Measurements from ENCODE around the gene ZNF318. TPM values are rescaled to one million over a fixed set of nuclear protein-coding genes. Genes with fewer than 3 reads are reported as not detected.

Gene ZNF318
- polyA plus RNA-seq, 2 of the 4 experiments (the other 2 are of a cell fraction) = 5.0 to 9.2 TPM

DNA sequence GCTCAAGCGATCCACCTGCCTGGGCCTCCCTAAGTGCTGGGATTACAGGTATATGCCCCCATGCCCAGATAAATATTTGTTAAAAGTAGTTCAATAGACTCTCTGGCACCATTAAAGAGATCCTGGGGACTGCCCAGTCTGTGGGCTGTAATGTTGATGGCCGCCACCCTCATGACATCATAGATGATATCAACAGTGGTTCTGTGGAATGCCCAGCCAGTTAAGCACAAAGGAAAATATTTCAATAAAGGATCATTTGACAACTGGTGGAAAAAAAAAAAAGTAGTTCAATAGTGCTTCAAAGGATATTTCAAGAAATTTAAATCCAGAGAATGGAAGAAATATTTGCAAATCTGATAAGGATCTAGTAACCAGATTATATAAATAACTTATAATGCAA is 59.3 kb downstream of the ZNF318 start:
- TF ChIP-seq RNF2 (IDR thresholded peaks at IDR 0.05; ENCODE audit: borderline replicate concordance, low read depth) = no peak
- TF ChIP-seq RARB (CRISPR knock-in tag; IDR thresholded peaks at IDR 0.05) = no peak
- no peak for TF ChIP-seq ZFP36 (IDR thresholded peaks at IDR 0.05; ENCODE audit: borderline replicate concordance, partially characterized antibody)
- TF ChIP-seq, protein P1, sequence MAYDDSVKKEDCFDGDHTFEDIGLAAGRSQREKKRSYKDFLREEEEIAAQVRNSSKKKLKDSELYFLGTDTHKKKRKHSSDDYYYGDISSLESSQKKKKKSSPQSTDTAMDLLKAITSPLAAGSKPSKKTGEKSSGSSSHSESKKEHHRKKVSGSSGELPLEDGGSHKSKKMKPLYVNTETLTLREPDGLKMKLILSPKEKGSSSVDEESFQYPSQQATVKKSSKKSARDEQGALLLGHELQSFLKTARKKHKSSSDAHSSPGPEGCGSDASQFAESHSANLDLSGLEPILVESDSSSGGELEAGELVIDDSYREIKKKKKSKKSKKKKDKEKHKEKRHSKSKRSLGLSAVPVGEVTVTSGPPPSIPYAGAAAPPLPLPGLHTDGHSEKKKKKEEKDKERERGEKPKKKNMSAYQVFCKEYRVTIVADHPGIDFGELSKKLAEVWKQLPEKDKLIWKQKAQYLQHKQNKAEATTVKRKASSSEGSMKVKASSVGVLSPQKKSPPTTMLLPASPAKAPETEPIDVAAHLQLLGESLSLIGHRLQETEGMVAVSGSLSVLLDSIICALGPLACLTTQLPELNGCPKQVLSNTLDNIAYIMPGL (CRISPR knock-in tag; IDR thresholded peaks at IDR 0.05; ENCODE audit: borderline replicate concordance) = no peak
- no peak for TF ChIP-seq MAX (IDR thresholded peaks at IDR 0.05)
- no peak for TF ChIP-seq MAZ (IDR thresholded peaks at IDR 0.05; ENCODE audit: borderline replicate concordance, low read depth, low read length)
- TF ChIP-seq TFCP2L1 (CRISPR knock-in tag; IDR thresholded peaks at IDR 0.05) = no peak
- ChIA-PET POLR2A (no interaction called here), CTCF (interaction anchor here (1.9 to 5.3 kb wide), 5 partner anchors 11 to 197 kb away, joined by 8 to 22 read pairs (median 12); partner anchors contain the start of gene SLC22A7)
- no peak overlapping the region for H3K27ac ChIP-seq
- H3K4me1 ChIP-seq = peaks cover 12% of the 10 kb centered on the region
- no peak overlapping the region for H3K4me2 ChIP-seq
- H3K4me3 ChIP-seq = no peak overlapping the region
- no peak for FAIRE-seq
- no peak for DNase-seq (ENCODE audit: low read depth in 1 of 2, low spot score in 1 of 2)
- 100% methylated on average over 2 of the region's 2 CpGs for WGBS (ENCODE audit: missing lambda C conversion rate)
- no peaks in the 10 kb centered on the region for H3K9me3 ChIP-seq
- no peak for ATAC-seq

- H3K9me3 ChIP-seq = no peaks in the 10 kb centered on the region
- peak overlapping the region; percentile 50 to 55 for H3K27ac ChIP-seq
- WGBS (ENCODE audit: missing lambda C conversion rate) = 41% methylated on average over 9 of the region's 9 CpGs
- FAIRE-seq (no peak), ATAC-seq (peak in 1 of 2 experiments; percentile 14; a peak in 3 of 6 replicates), DNase-seq (ENCODE audit: low read depth in 1 of 2, low spot score in 1 of 2) (no peak)
- TF ChIP-seq FOXS1 (CRISPR knock-in tag; IDR thresholded peaks at IDR 0.05) (no peak), CHD4 (IDR thresholded peaks at IDR 0.05; ENCODE audit: borderline replicate concordance) (no peak), BHLHE40 (IDR thresholded peaks at IDR 0.05; ENCODE audit: low read depth, low read length) (no peak), PHF8 (IDR thresholded peaks at IDR 0.05; ENCODE audit: borderline replicate concordance, low read depth) (no peak)
- TF ChIP-seq, protein P2, sequence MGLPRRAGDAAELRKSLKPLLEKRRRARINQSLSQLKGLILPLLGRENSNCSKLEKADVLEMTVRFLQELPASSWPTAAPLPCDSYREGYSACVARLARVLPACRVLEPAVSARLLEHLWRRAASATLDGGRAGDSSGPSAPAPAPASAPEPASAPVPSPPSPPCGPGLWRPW (IDR thresholded peaks at IDR 0.05) = no peak
- TF ChIP-seq, protein P3, sequence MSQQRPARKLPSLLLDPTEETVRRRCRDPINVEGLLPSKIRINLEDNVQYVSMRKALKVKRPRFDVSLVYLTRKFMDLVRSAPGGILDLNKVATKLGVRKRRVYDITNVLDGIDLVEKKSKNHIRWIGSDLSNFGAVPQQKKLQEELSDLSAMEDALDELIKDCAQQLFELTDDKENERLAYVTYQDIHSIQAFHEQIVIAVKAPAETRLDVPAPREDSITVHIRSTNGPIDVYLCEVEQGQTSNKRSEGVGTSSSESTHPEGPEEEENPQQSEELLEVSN (IDR thresholded peaks at IDR 0.05; ENCODE audit: borderline replicate concordance, low read depth) = no peak
- CTCF ChIA-PET = interaction anchor here (0.8 to 5.3 kb wide), 15 partner anchors 10 to 198 kb away, joined by 3 to 22 read pairs (median 5); partner anchors contain the start of gene SLC22A7
- peak overlapping the region; percentile 63 for H3K4me3 ChIP-seq
- H3K4me1 ChIP-seq = peaks cover 12% of the 10 kb centered on the region
- peak overlapping the region; percentile 100 for H3K4me2 ChIP-seq
- POLR2A ChIA-PET = interaction anchor here (1.2 kb wide), 1 partner anchor 25 kb away, joined by 3 read pairs; no protein-coding TSS in a partner anchor
These were observed 60.4 kb downstream of the ZNF318 start for GRCh38 chr6:43308990-43309477.

DNA sequence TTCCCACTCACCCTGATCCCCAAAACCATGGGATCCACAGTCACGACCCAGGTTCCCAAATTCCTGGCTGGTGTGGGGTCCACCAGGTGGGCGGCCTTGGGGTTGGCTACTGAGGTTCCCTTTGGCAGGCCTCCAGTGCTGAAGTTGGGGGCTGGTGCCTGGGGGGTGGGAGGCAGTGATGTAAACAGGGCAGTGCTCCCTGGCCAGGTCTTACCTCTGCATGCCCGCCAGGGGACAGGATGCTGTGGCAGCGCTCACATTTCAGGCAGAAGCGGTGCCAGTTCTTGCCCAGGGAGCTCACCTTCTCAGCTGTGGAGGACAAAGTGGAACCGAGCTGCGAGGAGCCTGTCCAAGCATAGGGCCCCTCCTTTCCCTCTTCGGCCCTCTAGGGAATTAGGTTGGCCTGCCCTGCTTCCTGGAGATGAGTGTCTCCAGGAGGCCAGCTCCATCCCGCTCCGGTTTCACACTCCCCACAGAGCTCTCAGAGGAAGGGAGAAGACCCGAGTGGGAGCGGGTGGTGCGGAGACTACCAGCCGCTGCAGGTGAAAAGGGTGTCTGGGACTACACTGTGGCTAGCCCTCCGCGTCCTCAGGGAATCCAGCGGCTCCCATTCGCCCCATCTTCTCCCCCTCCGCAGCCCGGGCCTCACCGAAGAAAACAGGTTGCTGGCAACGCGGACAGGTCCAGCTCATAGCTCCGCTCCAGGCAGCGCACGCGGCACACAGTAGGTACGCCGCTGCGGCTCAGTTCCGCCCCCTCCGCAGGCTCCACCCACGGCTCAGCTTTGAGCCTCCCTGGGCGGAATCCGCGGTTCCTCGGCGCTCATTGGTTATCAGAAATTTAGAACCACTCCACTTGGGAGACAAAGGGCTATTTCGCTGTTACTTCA is 61.1 kb downstream of the ZNF318 start, which contains the start of gene CRIP3:
TSS of gene CRIP3 (minus strand) at position 726 of the 889 bp plus-strand sequence. CDS start at position 692, 34 bp downstream.
- POLR2A ChIA-PET = interaction anchor here (1.2 kb wide), 1 partner anchor 26 kb away, joined by 3 read pairs; no protein-coding TSS in a partner anchor
- DNase-seq (ENCODE audit: low read depth in 1 of 2, low spot score in 1 of 2) (peak; percentile 15 to 54), ATAC-seq (peak; percentile 83 to 92), FAIRE-seq (no peak)
- peak within 1 kb of the TSS; percentile 100 for H3K4me2 ChIP-seq
- 0 out of 3 replicates have a peak, but pooled peaks have one; percentile 7 for TF ChIP-seq SMC3 (IDR thresholded peaks at IDR 0.05)
- TF ChIP-seq NPAS2 (CRISPR knock-in tag; IDR thresholded peaks at IDR 0.05; ENCODE audit: borderline replicate concordance) = no peak
- no peak for TF ChIP-seq ZFP36 (IDR thresholded peaks at IDR 0.05; ENCODE audit: borderline replicate concordance, partially characterized antibody)
- peak; percentile 23; the same call in 1 of the 3 replicates for TF ChIP-seq CTCF (IDR thresholded peaks at IDR 0.05)
- peak; percentile 32; the same call in 1 of the 2 replicates for TF ChIP-seq MAX (IDR thresholded peaks at IDR 0.05)
- TF ChIP-seq, protein P4, sequence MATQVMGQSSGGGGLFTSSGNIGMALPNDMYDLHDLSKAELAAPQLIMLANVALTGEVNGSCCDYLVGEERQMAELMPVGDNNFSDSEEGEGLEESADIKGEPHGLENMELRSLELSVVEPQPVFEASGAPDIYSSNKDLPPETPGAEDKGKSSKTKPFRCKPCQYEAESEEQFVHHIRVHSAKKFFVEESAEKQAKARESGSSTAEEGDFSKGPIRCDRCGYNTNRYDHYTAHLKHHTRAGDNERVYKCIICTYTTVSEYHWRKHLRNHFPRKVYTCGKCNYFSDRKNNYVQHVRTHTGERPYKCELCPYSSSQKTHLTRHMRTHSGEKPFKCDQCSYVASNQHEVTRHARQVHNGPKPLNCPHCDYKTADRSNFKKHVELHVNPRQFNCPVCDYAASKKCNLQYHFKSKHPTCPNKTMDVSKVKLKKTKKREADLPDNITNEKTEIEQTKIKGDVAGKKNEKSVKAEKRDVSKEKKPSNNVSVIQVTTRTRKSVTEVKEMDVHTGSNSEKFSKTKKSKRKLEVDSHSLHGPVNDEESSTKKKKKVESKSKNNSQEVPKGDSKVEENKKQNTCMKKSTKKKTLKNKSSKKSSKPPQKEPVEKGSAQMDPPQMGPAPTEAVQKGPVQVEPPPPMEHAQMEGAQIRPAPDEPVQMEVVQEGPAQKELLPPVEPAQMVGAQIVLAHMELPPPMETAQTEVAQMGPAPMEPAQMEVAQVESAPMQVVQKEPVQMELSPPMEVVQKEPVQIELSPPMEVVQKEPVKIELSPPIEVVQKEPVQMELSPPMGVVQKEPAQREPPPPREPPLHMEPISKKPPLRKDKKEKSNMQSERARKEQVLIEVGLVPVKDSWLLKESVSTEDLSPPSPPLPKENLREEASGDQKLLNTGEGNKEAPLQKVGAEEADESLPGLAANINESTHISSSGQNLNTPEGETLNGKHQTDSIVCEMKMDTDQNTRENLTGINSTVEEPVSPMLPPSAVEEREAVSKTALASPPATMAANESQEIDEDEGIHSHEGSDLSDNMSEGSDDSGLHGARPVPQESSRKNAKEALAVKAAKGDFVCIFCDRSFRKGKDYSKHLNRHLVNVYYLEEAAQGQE (IDR thresholded peaks at IDR 0.05) = no peak
- TF ChIP-seq PHF8 (IDR thresholded peaks at IDR 0.05; ENCODE audit: borderline replicate concordance, low read depth) = no peak
- 0 out of 5 replicates have a peak, but pooled peaks of 1 of the 2 experiments have one; percentile 21 for TF ChIP-seq RAD21 (conservative IDR thresholded peaks at IDR 0.05 in 1 of 2, IDR thresholded peaks at IDR 0.05 in 1 of 2)
- CTCF ChIA-PET = interaction anchor here (0.6 to 5.3 kb wide), 27 partner anchors 9 to 198 kb away, joined by 3 to 22 read pairs (median 4); partner anchors contain the start of gene SLC22A7
- H3K9me3 ChIP-seq = no peaks in the 10 kb centered on the region
- peak within 1 kb of the TSS; percentile 63 for H3K4me3 ChIP-seq
- WGBS (ENCODE audit: missing lambda C conversion rate) = 6% methylated on average over 19 of the region's 39 CpGs
- H3K27ac ChIP-seq = peak within 1 kb of the TSS; percentile 50 to 55
- peaks cover 12% of the 10 kb centered on the region for H3K4me1 ChIP-seq

Data from A549 (cell line).